GM18498 (cell line): ENCODE measurements around the gene HSD11B1L.
"Not testable (repeated sequence)": the region's sequence is repeated elsewhere in the genome, so short reads cannot be mapped to it uniquely, and the experiment has no call there.

Experiments used
- ATAC-seq: cut with Tn5 transposase; IDR thresholded peaks from one replicate; pipeline ENCODE4 v1.9.1; 2021; ENCODE audit warnings: mild to moderate bottlenecking, moderate library complexity; ENCODE audit not compliant: unreplicated experiment

The HSD11B1L gene

GRCh38 chr19:5697890-5698634 lies 17.2 kb downstream of the HSD11B1L start:
- ATAC-seq = no peak

GRCh38 chr19:5698635-5699422 lies 18.0 kb downstream of the HSD11B1L start:
- no peak for ATAC-seq

GRCh38 chr19:5700455-5701092 lies 19.7 kb downstream of the HSD11B1L start:
- no peak for ATAC-seq

GRCh38 chr19:5702053-5702410 lies 21.2 kb downstream of the HSD11B1L start:
- ATAC-seq = not testable (repeated sequence)

GRCh38 chr19:5703819-5704818 lies 23.3 kb downstream of the HSD11B1L start:
- ATAC-seq = no peak

GRCh38 chr19:5705552-5705951 lies 24.7 kb downstream of the HSD11B1L start:
- no peak for ATAC-seq

- no peak for ATAC-seq
Observed at GRCh38 chr19:5706876-5707573, 26.2 kb downstream of the HSD11B1L start.

- ATAC-seq = no peak
Observed at GRCh38 chr19:5707576-5708575, 27.0 kb downstream of the HSD11B1L start.

- ATAC-seq = no peak
Observed at GRCh38 chr19:5711025-5711424, 30.2 kb downstream of the HSD11B1L start.

GRCh38 chr19:5711713-5712161 lies 30.9 kb downstream of the HSD11B1L start:
- no peak for ATAC-seq

- ATAC-seq = no peak
Observed at GRCh38 chr19:5713228-5713627, 32.4 kb downstream of the HSD11B1L start.

GRCh38 chr19:5714816-5715215 lies 34.0 kb downstream of the HSD11B1L start:
- no peak for ATAC-seq

GRCh38 chr19:5717215-5717935 lies 36.5 kb downstream of the HSD11B1L start:
- ATAC-seq = no peak

GRCh38 chr19:5718037-5718578 lies 37.3 kb downstream of the HSD11B1L start:
- ATAC-seq = no peak

GRCh38 chr19:5718579-5719273 lies 37.9 kb downstream of the HSD11B1L start:
- no peak for ATAC-seq

GRCh38 chr19:5719274-5719960 lies 38.6 kb downstream of the HSD11B1L start:
- ATAC-seq = no peak
